HG03565 (cell line): ENCODE results near the gene TAF1D.
"Not testable (repeated sequence)": the region's sequence is repeated elsewhere in the genome, so short reads cannot be mapped to it uniquely, and the experiment has no call there.

Source experiments
- ATAC-seq: cut with Tn5 transposase; IDR thresholded peaks from one replicate; pipeline ENCODE4 v1.9.1; 2021; ENCODE audit warnings: mild to moderate bottlenecking, moderate library complexity; ENCODE audit not compliant: unreplicated experiment

TAF1D gene, protein sequence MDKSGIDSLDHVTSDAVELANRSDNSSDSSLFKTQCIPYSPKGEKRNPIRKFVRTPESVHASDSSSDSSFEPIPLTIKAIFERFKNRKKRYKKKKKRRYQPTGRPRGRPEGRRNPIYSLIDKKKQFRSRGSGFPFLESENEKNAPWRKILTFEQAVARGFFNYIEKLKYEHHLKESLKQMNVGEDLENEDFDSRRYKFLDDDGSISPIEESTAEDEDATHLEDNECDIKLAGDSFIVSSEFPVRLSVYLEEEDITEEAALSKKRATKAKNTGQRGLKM

DNA sequence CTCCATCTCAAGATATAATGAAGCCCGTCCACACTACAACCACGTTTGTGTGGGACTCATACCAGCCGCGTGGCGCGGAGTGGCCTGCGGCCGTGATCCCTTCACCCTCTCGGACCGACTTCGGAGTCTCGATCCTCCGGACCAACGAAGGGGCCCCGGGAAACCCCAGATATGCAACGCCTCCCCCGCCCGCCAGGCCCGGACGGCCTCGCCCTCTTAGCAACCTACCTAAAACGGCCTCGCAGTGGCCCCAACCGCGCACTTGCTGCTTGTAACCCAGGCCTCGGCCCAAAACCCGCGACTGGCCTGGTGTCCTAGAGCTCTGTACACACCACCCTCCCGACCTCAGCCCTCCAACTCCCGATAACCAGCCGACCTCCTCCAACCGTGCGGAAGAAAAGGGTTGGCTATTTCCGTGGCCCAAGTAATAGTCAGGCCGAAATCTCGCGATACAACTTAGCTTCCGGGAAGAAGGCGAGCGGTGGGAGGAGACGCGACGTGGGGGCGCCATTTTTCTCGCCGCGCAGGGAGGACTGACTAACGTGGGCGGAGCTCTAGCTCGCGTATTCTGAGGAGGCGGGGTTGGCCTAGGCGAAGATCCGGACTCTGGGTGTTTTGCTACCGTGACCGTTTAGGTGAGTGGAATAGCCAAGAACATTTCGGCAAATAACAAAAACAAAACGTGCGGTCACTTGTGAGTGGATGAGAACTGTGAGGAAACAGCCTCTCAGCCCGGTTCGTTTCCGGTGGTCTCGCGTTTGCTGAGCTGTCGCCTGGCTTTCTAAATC, at the start of gene TAF1D, which contains the start of gene C11orf54:
Gene TAF1D, minus strand, starts transcription at position 402 of the 788 bp plus-strand sequence. CDS start 2,191 bp downstream, outside the sequence.
Gene C11orf54, plus strand, starts transcription at position 579 of the 788 bp plus-strand sequence. CDS start 5,722 bp downstream, outside the sequence.
- peak; percentile 79 for ATAC-seq

DNA sequence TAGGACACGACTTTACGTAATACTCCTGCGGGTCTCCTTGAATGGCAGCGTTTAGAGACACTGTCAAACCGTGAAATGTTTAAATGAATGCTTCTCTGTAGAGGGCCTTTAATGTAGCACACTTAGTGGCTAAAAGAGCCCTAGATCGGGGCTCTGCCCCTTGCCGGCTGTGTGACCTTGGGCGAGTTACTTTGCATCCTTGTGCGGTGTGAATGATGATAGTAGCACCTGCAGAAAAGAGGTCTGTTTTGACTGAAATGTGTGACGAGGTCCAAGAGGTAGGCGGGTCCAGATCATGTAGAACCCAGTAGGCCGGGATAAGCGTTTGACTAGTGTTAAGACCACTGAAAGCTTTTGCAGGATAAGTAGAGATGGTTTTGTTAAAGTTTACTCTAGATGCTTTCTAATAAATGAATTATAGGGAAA, 43.7 kb upstream of the TAF1D start:
- peak; percentile 23 for ATAC-seq

DNA sequence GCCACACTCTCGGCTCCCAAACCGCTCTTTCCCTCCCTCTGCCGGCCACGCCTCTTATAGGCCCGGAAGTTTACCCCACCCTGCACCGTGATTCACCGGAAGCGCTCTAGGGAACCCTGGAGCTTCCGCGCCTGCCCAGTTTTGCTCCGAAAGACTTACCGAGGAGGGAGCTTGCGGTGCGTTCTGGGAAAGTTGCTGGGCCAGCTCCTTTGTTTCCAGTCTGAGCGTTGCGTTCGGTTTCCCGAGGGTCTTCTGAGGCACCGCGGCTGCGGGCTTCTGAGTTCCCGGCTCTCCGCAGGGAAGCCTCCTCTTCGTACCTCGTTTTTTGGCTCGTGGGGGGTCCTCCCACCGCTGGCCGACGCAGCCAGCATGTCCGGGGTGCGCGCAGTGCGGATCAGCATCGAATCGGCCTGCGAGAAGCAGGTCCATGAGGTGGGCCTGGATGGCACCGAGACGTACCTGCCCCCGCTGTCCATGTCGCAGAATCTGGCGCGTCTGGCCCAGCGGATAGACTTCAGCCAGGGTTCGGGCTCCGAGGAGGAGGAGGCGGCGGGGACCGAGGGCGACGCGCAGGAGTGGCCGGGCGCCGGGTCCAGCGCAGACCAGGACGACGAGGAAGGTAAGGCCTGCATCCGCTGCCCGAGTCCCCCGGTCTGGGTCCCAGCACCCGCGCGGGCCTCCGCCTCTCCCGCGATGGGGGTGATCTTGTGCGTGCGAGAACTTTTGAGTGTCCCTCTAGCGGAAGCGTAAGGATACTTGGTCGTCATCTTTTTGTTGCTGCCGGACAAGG, 43.0 kb upstream of the TAF1D start, which contains the start of gene MED17:
Gene MED17, plus strand, starts transcription at position 138 of the 790 bp plus-strand sequence. Its CDS starts 232 bp downstream, at position 370.
- peak; percentile 92 for ATAC-seq

DNA sequence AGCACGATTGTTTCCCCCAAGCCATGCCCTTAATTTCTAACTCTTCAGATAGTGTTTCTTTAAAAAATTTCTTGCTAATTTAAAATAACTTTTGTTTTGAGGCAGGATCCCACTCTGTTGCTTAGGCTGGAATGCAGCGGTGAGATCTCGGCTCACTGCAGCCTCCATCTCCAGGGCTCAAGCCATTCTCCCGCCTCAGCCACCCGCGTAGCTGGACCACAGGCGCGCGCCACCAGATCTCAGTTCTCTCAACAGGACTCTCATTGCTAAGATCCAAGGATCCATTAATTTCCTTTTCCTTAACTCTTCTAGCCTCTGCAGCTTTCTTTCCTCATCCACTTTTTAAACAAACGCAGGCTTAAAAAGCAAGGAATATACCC, 42.5 kb upstream of the TAF1D start:
- peak; percentile 30 for ATAC-seq

DNA sequence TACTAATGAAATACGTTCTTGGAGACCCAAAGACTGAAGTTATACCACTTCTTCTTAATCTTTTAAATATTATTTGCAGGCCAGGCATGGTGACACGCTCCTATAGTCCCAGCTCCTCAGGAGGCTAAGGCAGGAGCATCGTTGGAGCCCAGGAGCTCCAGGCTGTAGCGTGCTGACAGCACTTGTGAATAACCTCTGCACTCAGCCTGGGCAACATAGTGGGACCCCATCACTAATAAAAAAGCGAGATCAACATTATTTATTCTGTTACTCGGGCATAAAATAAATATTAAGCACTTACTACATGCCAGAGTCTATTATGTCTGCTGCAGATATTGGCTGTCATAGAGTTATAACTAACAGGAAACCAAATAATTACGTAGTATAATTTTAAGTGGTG, 42.1 kb upstream of the TAF1D start:
- ATAC-seq = no peak

DNA sequence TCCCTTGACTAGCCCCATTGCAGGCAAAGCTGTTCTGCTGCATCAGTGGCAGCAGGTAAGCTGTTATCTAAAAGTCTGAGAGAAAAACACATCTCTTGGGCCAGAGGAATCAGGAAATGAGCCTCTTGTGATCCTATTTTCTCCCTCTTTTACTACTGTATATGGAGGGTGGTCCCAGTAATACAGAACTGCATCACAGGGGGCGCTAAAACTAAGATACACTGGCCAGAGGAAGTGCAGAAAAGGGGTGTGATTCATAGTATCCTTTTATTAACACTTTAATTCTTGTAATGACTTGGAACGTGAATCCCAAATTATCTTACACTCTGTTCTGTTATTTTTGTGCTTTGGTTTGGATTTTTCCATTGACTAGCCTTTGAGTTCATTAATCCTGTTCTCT, 34.0 kb upstream of the TAF1D start:
- ATAC-seq = no peak

DNA sequence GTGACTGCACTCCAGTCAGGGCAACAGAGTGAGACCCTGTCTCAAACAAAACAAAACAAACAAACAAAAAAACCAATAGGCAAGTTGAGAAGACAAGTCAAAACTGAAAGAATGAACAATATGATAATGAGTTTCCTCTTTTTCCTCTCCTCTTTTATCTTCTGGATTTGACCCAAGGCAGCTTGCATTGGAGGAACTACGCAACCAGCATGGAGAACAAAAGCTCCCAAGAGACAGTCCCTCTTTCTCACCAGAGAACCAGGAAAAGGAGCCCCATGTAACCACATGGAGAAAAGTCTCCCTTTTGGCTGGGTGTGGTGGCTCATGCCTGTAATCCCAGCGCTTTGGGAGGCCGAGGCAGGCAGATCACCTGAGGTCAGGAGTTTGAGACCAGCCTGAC, 33.3 kb upstream of the TAF1D start:
- not testable (repeated sequence) for ATAC-seq

DNA sequence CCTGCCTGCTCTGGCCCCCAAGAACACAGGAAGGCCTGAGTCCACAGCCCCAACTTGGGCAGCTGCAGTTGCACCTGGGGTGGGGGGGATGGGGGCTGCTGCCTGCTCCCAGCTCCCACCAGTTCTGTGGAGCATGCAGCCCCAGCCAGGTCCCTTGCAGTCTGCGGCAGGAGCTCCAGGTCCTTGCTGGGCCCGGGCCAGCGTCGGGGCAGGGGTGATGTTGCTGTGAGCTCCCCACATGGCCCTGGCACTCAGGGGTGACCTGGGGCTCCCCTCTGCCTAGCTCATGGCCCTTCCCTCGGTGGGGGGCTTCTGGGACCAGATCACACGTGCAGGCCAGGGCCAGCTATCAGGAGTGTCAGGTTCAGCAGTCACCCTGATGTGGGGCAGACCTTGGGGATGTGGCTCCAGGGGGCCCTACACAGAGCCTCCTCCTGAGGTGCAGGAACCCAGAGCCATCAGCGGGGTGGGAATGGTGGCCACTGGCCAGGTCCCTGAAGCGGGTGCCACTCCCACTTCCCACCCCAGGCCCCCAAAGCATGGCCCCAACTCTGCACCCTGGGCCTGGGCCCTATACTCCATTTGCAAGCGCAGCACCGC, 32.4 kb upstream of the TAF1D start:
- no peak for ATAC-seq

DNA sequence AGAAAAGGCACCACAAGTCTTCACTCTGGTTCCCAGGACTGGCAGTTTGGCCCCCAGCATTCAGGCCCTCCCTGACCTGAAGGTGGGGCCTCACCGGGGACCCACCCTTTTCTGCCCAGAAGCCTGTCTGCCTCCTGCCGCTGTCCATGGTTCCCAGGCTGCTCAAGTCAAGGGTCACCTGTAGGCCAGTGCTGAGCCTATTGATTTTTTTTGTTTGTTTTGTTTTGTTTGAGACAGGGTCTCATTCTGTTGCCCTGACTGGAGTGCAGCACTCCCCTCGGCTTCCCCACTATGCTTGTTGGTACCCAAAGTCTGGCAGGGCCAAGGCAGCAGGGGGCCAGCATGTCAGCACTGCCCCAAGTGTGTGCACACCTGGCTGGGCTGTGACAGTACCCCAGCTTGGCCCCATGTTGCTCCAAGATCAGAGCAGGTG, 31.8 kb upstream of the TAF1D start:
- ATAC-seq = no peak

DNA sequence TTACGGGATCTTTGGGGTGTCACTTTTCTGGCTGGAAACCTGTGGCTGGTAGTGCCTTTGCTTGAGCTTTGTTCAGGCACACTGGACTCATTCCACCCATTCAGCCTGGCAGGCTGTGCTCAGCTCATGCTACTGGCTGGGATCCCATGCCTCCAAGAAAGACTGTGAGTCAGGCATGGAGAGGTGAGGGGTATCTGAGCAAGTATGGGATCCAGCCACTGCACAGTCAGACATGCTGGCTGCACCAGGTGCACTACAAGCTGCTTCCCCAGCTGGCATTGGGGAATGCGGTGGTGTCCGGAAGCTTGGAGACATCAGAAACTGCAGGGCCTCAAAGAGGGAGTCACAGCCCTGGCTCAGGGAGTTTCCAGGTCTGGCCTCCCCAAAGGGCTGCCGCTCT, 30.8 kb upstream of the TAF1D start:
- ATAC-seq = no peak

DNA sequence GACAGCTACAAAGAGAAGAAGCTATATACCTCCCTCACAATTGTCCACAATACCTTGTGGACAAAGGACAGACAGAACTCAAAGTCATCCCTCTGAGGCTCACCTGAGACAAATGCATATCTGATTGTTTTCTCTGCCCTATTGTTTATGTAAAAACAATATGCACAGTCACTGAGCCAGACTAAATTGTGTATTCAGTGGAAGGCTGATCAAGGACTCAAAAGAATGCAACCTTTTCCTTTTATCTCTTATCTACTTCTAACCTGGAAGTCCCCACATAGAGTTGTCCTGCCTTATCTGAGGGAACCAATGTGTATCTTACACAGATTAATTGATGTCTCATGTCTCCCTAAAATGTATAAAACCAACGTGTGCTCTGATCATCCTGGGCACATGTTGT, 28.9 kb upstream of the TAF1D start:
- no peak for ATAC-seq

DNA sequence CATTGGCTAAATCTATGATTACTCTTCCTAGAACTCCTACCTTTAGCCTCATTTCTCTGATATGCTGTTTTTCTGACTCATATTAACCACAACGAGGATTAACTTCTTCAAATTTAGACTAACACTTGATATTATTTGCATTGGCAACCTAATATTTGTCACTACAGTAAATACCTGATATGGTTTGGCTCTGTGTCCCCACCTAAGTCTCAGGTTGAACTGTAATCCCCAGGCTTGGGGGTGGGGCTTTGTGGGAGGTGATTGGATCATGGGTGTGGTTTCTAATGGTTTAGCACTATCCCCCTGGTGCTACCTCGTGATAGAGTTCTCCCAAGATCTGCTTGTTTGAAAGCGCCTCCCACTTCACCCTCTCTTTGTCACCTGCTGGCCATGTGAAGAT, 25.7 kb upstream of the TAF1D start:
- ATAC-seq = no peak

DNA sequence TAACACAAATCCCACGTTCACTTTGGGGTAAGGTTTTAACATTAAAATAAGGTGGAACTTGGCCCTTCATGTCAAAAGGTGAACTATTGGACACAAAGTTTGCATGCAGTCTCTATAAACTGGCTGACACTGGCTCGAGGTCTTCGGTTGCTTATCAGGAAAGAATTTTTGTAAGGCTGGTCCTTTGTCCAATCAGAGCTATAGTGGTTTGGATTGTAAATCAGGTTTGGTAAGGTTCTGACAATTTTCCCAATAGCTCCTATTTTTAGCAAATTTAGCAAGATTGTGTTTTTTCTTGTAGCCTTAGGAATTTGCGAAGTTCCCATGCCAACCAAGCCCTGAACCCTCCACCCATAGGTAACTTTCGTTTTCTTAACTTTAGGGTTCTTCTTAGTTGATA, 25.2 kb upstream of the TAF1D start:
- no peak for ATAC-seq

DNA sequence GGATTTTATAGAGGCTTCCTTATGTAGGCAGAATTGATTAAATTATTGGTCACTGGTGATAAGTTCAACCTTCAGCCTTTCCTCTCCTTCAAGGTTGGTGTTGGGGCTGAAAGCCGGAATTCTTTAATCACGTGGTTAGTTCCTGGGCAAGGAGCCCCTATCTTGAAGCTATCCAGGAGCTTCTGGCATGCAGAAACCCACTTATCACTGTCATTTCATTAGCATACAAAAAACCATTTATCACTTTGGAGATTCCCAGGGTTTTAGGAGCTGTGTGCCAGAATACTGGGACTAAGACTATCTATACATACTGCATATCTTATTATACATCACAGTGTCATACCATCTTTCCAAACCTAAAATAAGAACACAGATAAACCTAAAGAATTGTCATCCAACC, 24.3 kb upstream of the TAF1D start:
- no peak for ATAC-seq

DNA sequence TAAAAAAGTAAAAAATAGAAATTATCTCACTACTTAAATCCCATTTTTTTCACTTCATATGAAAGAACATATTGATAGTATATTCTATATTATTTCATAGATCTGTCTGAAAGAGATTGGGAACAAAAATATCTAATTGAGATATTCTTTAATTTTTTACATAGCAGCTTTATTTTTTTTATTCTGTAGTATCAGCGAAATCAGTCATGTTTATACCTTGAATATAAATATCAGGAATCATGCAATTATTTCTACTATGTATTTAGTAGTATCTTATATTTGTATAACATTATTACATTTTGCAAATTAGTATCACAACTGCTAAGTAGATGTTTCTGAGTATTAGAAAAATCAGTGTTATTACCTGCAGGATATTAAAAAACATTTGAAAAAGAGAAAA, 20.6 kb upstream of the TAF1D start:
- ATAC-seq = no peak

DNA sequence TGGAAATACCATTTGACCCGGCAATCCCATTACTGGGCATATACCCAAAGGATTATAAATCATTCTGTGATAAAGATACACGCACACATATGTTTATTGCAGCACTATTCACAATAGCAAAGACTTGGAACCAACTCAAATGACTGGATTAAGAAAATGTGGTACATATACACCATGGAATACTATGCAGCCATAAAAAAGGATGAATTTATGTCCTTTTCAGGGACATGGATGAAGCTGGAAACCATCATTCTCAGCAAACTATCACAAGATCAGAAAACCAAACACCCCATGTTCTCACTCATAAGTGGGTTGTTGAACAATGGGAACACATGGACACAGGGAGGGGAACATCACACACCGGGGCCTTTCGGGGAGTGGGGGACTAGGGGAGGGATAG, 17.8 kb upstream of the TAF1D start:
- not testable (repeated sequence) for ATAC-seq

DNA sequence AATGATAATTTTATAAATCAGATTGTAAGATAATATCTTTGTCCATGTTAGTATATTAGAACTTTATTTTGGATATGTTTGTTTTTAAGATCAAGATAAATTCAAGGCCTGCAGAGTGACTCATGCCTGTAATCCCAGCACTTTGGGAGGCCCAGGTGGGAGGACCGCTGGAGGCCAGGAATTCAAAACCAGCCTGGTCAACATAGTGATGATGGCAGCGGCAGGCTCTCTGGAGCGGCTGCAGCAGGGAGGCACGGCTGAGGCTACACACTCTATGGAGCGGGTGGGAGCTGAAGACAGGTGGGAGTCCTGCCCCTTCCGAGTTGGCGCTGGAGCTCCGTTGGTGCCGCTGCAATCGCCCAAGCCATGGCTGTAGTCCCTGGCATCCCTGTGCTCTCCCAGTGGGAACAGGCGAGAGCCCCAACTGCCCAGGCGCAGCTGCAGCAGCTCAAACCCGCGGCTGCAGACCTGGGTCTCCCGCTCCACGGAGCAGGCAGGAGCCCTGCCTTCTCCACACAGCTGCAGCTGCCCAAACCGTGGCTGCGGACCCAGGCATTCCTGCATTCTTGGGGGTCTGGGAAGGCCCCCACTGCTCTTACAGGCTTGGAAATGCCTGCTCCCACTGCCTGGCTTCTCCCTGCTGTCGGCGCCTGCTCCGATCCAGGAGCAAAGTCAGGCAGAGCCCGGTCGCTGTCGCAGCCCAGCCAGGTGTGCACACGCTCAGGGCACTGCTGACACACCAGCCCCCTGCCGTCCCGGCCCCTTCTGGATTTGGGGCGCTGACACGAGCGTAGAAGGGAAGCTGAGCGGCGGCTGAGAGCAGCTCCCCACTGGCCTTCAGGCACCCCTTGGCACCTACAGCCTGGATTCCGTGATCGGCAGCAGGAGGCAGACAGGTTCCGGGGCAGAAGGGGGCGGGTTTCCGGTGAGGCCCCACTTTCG, 16.9 kb upstream of the TAF1D start:
- ATAC-seq = no peak

DNA sequence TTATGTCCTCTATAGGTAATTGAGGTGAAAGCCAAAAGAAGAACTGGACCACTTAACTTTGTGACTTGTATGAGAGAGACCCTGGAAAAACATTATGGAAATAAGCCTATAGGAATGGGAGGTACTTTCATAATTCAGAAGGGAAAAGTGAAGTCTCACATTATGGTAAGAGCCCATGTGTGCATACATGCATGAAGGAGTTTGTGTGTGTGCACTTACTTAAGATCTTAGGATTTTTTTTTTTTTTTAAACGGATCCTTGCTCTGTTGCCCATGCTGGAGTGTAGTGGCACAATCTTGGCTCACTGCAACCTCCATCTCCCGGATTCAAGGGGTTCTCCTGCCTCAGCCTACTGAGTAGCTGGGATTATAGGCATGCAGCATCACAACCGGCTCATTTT, 16.0 kb upstream of the TAF1D start:
- no peak for ATAC-seq

DNA sequence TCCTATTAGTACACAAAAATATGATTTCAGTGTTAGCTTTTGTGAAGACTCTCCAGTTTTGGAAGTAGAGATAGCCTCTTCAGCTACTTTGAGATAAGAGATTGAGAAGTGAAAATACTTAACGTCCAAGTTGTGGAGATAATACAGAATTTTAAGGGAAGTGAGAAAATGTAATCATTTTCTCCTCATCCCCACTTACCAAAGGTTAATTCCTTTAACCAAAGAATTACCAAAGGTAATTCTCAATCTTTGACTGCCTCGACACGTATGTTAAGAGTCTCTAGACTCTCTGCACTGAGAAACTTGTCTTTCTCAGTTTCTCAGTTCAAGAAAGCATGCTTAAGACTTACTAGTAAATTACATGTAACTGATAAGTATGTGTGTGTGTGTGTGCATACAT, 15.5 kb upstream of the TAF1D start:
- ATAC-seq = peak; percentile 55

DNA sequence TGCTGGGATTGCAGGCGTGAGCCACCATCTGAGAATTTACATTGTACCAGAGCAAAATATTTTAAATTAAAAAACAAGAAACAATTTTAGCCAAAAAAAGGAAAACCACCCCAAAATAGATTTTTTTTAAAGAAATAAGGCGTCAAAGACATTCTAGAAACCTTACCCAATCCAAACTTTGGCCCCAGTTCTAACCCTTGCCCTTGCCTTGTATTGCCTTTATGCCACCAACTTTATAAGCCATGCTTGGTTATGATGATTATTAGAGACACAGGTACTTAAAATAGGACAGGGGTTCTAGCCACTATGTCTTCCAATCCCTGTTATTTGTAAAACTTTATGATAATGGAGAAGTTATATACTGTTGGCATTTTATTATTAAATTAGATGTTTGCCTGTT, 11.9 kb upstream of the TAF1D start:
- no peak for ATAC-seq
